ENCODE results near the gene SYT1. TPM values are rescaled to one million over a fixed set of nuclear protein-coding genes. Genes with fewer than 3 reads are reported as not detected.
"Not testable (repeated sequence)": the region's sequence is repeated elsewhere in the genome, so short reads cannot be mapped to it uniquely, and the experiment has no call there.

SYT1 gene
- total RNA-seq, 1 donor from 2014 or later = 0.79 TPM

DNA sequence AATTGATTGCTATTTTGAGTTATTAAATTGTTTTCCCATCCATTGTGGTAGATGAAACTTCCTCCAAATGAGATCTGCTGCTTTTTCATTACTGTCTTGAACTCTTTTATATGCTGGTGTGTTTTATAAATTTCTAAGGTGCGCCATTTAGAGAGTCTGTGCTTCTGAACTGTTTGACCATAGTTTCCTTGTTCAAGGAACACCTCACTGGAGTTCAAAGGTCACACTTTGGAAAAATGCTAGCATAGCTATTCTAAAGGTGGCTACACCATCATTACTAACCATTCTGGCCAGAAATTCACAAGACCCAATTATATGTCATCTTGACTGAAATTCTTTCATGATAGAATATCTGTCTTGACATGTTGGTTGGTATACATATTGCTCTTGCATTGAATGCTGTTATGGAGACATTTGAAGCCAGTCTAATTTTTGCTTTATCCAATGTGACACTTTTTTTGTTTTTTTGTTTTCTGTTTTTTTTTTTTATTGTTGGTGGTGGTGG lies 556.7 kb downstream of the SYT1 start:
- H3K4me3 ChIP-seq (ENCODE audit: low read depth, low read length) = no peak overlapping the region
- H3K27me3 ChIP-seq (ENCODE audit: control insufficient read depth, insufficient read depth, low read length) = no peaks in the 10 kb centered on the region
- FAIRE-seq = no peak
- no peaks in the 10 kb centered on the region for H3K36me3 ChIP-seq (ENCODE audit: control insufficient read depth, insufficient read depth, low read length)
- TF ChIP-seq, protein P1, sequence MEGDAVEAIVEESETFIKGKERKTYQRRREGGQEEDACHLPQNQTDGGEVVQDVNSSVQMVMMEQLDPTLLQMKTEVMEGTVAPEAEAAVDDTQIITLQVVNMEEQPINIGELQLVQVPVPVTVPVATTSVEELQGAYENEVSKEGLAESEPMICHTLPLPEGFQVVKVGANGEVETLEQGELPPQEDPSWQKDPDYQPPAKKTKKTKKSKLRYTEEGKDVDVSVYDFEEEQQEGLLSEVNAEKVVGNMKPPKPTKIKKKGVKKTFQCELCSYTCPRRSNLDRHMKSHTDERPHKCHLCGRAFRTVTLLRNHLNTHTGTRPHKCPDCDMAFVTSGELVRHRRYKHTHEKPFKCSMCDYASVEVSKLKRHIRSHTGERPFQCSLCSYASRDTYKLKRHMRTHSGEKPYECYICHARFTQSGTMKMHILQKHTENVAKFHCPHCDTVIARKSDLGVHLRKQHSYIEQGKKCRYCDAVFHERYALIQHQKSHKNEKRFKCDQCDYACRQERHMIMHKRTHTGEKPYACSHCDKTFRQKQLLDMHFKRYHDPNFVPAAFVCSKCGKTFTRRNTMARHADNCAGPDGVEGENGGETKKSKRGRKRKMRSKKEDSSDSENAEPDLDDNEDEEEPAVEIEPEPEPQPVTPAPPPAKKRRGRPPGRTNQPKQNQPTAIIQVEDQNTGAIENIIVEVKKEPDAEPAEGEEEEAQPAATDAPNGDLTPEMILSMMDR (IDR thresholded peaks at IDR 0.05; ENCODE audit: insufficient read depth, low read length, severe bottlenecking) = no peak
- peak; percentile 78 for DNase-seq (ENCODE audit: low read depth)

DNA sequence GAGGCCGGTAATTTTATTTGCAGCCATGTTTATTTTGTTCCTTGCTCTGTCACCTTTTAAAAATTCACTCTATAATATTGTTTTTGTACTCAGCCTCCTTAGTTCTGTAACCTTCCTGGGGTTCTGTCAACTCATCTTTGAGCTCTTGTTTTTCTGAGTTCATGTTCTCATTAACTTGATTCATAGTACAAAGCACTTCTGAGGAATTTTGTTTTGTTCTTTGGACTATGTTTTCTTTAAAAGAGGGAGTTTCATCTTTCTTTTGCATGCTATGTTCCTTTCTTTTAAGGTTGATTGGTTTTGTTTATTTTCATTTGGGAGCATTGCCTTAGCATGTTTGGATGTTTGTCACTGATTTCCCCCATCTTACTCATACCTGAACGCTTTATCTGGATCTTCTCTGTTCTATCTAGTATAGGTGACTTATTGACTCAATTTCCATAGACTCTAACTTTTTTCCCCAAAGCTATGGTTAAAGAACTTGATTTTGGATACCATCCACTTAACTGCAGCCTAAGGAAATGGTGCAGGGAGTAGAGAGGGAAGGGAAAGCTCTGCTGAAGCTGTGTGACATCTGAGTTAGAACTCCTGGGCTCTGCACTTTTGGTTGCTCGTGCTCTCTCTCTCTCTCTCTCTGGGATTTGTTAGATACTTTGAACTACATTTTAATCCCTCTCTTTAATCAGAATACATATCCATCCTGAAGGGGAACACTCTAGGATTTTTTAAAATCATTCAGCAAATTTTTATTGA lies 557.7 kb downstream of the SYT1 start:
- no peaks in the 10 kb centered on the region for H3K27me3 ChIP-seq (ENCODE audit: control insufficient read depth, insufficient read depth, low read length)
- H3K4me3 ChIP-seq (ENCODE audit: low read depth, low read length) = no peak overlapping the region
- DNase-seq (ENCODE audit: low read depth) = peak; percentile 74
- FAIRE-seq = peak; percentile 23
- TF ChIP-seq, protein P1 (IDR thresholded peaks at IDR 0.05; ENCODE audit: insufficient read depth, low read length, severe bottlenecking) = no peak
- H3K36me3 ChIP-seq (ENCODE audit: control insufficient read depth, insufficient read depth, low read length) = no peaks in the 10 kb centered on the region

DNA sequence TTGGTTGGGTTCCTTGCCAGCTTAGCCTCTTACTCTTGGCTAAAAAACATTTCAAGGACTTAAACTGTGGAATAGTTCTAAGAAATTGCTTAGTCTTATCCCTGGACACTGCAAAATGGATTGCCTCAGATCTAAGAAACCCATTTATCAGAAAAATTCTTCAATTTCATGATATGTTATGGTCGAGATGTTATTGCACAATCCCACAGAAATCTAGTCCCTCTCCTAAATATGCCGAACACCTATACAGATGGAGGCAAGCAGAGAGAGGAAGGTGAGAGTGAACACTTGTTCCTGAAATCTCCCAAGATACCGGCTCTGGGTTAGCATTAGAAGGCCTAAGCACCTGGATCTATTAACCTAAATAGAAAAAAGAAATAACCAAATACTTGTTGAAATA lies 559.0 kb downstream of the SYT1 start:
- Histone ChIP-seq H3K4me3 (ENCODE audit: low read depth, low read length) (no peak overlapping the region), H3K36me3 (ENCODE audit: control insufficient read depth, insufficient read depth, low read length) (no peaks in the 10 kb centered on the region), H3K27me3 (ENCODE audit: control insufficient read depth, insufficient read depth, low read length) (no peaks in the 10 kb centered on the region)
- FAIRE-seq (no peak), DNase-seq (ENCODE audit: low read depth) (no peak)
- TF ChIP-seq, protein P1 (IDR thresholded peaks at IDR 0.05; ENCODE audit: insufficient read depth, low read length, severe bottlenecking) = no peak

DNA sequence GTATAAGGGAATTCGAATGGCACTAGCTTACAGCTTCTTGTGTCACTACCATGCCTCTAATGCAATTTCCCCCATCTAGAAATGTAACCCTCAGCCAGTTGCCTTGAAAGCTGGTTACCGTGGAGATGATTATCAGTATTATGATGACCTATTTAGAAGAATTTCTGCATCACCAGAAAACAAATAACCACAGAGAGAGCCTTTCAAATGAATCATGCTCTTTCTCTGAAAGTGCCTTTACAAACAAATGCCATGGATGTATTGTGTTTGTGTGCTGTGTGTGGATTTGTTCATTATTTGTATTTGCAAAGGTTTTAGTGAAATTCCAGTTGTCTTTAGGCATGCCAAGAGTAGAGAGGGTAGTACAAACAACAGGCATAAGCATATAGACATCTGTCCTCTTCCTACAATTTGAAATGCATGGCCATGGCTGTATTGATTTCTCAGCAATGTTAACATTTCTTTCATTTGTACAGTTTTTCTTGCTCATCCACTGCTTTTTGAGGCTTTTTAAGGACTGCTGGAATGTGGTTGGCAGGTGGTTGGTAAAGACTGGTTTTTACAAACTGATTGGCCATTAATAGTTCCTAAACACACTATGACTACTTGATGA lies 559.6 kb downstream of the SYT1 start:
- peak; percentile 99 for DNase-seq (ENCODE audit: low read depth)
- H3K4me3 ChIP-seq (ENCODE audit: low read depth, low read length) = no peak overlapping the region
- H3K27me3 ChIP-seq (ENCODE audit: control insufficient read depth, insufficient read depth, low read length) = no peaks in the 10 kb centered on the region
- TF ChIP-seq, protein P1 (IDR thresholded peaks at IDR 0.05; ENCODE audit: insufficient read depth, low read length, severe bottlenecking) = no peak
- no peaks in the 10 kb centered on the region for H3K36me3 ChIP-seq (ENCODE audit: control insufficient read depth, insufficient read depth, low read length)
- no peak for FAIRE-seq

DNA sequence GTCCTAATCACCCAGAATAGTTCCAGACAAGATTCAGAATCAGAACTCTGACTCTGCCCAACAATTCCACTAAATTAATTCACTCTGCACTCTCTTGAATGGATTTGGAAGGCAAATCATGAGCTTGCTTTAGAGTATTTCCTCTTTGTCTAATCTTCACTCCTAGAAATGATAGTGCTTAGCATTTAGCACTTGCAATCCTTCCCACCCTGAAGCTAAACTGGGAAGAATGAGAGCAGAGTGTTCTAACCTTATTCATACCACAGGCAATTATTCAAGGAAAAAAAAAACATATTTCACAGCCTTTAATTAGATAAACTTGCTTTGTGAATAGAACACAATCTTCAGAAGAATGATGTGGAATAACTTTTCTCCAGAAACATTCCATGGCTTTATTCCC lies 561.5 kb downstream of the SYT1 start:
- no peaks in the 10 kb centered on the region for H3K36me3 ChIP-seq (ENCODE audit: control insufficient read depth, insufficient read depth, low read length)
- DNase-seq (ENCODE audit: low read depth) (no peak), FAIRE-seq (no peak)
- TF ChIP-seq, protein P1 (IDR thresholded peaks at IDR 0.05; ENCODE audit: insufficient read depth, low read length, severe bottlenecking) = no peak
- no peak overlapping the region for H3K4me3 ChIP-seq (ENCODE audit: low read depth, low read length)
- no peaks in the 10 kb centered on the region for H3K27me3 ChIP-seq (ENCODE audit: control insufficient read depth, insufficient read depth, low read length)

DNA sequence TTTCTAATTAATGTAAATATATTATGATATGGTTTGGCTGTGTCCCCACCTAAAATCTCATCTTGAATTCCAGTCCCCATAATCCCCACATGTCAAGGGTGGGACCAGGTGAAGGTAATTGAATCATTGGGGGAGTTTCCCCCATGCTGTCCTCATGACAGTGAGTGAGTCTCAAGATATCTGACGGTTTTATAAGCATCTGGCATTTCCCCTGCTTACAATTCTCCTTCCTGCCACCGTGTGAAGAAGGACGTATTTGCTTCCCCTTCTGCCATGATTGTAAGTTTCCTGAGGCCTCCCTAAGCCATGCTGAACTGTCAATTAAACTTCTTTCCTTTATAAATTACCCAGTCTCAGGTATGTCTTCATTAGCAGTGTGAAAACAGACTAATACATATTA lies 562.2 kb downstream of the SYT1 start:
- not testable (repeated sequence) for DNase-seq (ENCODE audit: low read depth); H3K4me3 ChIP-seq (ENCODE audit: low read depth, low read length); FAIRE-seq; H3K27me3 ChIP-seq (ENCODE audit: control insufficient read depth, insufficient read depth, low read length); H3K36me3 ChIP-seq (ENCODE audit: control insufficient read depth, insufficient read depth, low read length)

Data from bronchial epithelial cell (primary cell).